GM23338 (cell line): ENCODE results near the gene SV2C. TPM values are rescaled to one million over a fixed set of nuclear protein-coding genes. Genes with fewer than 3 reads are reported as not detected.

Experiments used
- ATAC-seq: fragments of 200-7000 bp; cut with Tn5 transposase; 3 replicates; pipeline ENCODE4 v1.9.1; 2020
- DNase-seq: peaks from one replicate; pipeline ENCODE4 v3.0.0-alpha.2; 2015; ENCODE audit warnings: low spot score
- H2AFZ ChIP-seq: fragments of 200-600 bp; sonication (generic); 2 replicates; pipeline ENCODE4 v1.8.0; 2016; ENCODE audit warnings: antibody characterized with exemption, mild to moderate bottlenecking, moderate library complexity
- H3F3A ChIP-seq: fragments of 200-600 bp; sonication (generic); replicated peaks from 2 replicates; pipeline ENCODE4 v1.8.0; 2017; ENCODE audit warnings: antibody characterized with exemption, mixed run types, low read depth
- H3K27ac ChIP-seq: fragments of 200-600 bp; sonication (generic); 2 replicates; pipeline ENCODE4 v1.6.1; 2016; ENCODE audit warnings: low read depth
- H3K27me3 ChIP-seq: fragments of 200-600 bp; sonication (generic); 2 replicates; pipeline ENCODE4 v1.8.0; 2016; ENCODE audit warnings: mild to moderate bottlenecking, mixed run types, moderate library complexity; ENCODE audit not compliant: insufficient read depth
- H3K36me3 ChIP-seq: fragments of 200-600 bp; sonication (generic); 2 replicates; pipeline ENCODE4 v1.8.0; 2016; ENCODE audit warnings: mild to moderate bottlenecking; ENCODE audit not compliant: insufficient read depth
- H3K4me1 ChIP-seq: fragments of 200-600 bp; sonication (generic); 2 replicates; pipeline ENCODE4 v1.8.0; 2016; ENCODE audit warnings: mild to moderate bottlenecking, moderate library complexity; ENCODE audit not compliant: insufficient read depth
- H3K4me2 ChIP-seq: fragments of 200-600 bp; sonication (generic); 2 replicates; pipeline ENCODE4 v1.7.1; 2017; ENCODE audit warnings: mixed run types
- H3K4me3 ChIP-seq: fragments of 200-600 bp; sonication (generic); 2 replicates; pipeline ENCODE4 v1.6.1; 2016; ENCODE audit warnings: mixed run types
- H3K79me2 ChIP-seq: fragments of 200-600 bp; sonication (generic); replicated peaks from 2 replicates; pipeline ENCODE4 v1.8.0; 2017; ENCODE audit warnings: mild to moderate bottlenecking; ENCODE audit not compliant: insufficient read depth
- H3K9me2 ChIP-seq: fragments of 200-600 bp; sonication (generic); 2 replicates; pipeline ENCODE4 v1.8.0; 2017; ENCODE audit not compliant: insufficient read depth
- H4K20me1 ChIP-seq: fragments of 200-600 bp; sonication (generic); replicated peaks from 2 replicates; pipeline ENCODE4 v1.8.0; 2017; ENCODE audit warnings: mild to moderate bottlenecking; ENCODE audit not compliant: insufficient read depth
- H3K27ac Mint-ChIP-seq: 2 replicates; pipeline ENCODE4 v1.8.0; 2020; ENCODE audit warnings: inconsistent platforms, mild to moderate bottlenecking, moderate library complexity, mixed read lengths
- H3K27me3 Mint-ChIP-seq: 3 replicates; pipeline ENCODE4 v1.8.0; 2022; ENCODE audit warnings: low read depth, mild to moderate bottlenecking, moderate library complexity, mixed read lengths, inconsistent platforms; ENCODE audit not compliant: insufficient read depth, poor library complexity
- H3K36me3 Mint-ChIP-seq: 3 replicates; pipeline ENCODE4 v1.8.0; 2021; ENCODE audit warnings: low read depth, mild to moderate bottlenecking, inconsistent platforms, moderate library complexity, mixed read lengths
- H3K4me1 Mint-ChIP-seq: 3 replicates; pipeline ENCODE4 v1.8.0; 2020; ENCODE audit warnings: mild to moderate bottlenecking, inconsistent platforms, mixed read lengths
- H3K4me3 Mint-ChIP-seq: 3 replicates; pipeline ENCODE4 v1.8.0; 2021; ENCODE audit warnings: moderate library complexity, mild to moderate bottlenecking, inconsistent platforms, mixed read lengths
- H3K9me3 Mint-ChIP-seq: 3 replicates; pipeline ENCODE4 v1.8.0; 2020; ENCODE audit warnings: moderate library complexity, mild to moderate bottlenecking, inconsistent platforms, mixed read lengths
- CREB1 ChIP-seq: fragments of 250-450 bp; sonication (Bioruptor Pico); IDR thresholded peaks from 2 replicates; pipeline ENCODE4 v1.5.0; 2020; ENCODE audit warnings: low read depth, mild to moderate bottlenecking, moderate library complexity
- CTCF ChIP-seq, 2 experiments: fragments of 200-600 bp in 1 of 2; sonication (generic) in 1 of 2; conservative IDR thresholded peaks; 2 replicates each; pipeline versions ENCODE4 v1.5.1 to v1.6.1; 2016 to 2017; ENCODE audit warnings: antibody characterized with exemption in 2 of 2, low read depth in 2 of 2, mild to moderate bottlenecking in 2 of 2, moderate library complexity in 1 of 2
- EZH2phosphoT487 ChIP-seq: fragments of 200-600 bp; sonication (generic); IDR thresholded peaks from one replicate; pipeline ENCODE4 v1.8.1; 2018; ENCODE audit warnings: antibody characterized with exemption; ENCODE audit not compliant: unreplicated experiment
- JUNB ChIP-seq: IDR thresholded peaks from one replicate; pipeline ENCODE4 v1.6.1; 2016; ENCODE audit warnings: antibody characterized with exemption; ENCODE audit not compliant: unreplicated experiment
- NANOG ChIP-seq: IDR thresholded peaks from 2 replicates; pipeline ENCODE4 v1.6.1; 2016; ENCODE audit warnings: antibody characterized with exemption, borderline replicate concordance
- POLR2AphosphoS5 ChIP-seq: IDR thresholded peaks from 2 replicates; pipeline ENCODE4 v1.6.1; 2016; ENCODE audit warnings: antibody characterized with exemption, low read depth
- REST ChIP-seq: IDR thresholded peaks from one replicate; pipeline ENCODE4 v1.6.1; 2018; ENCODE audit warnings: antibody characterized with exemption; ENCODE audit not compliant: unreplicated experiment
- STAT1 ChIP-seq: IDR thresholded peaks from one replicate; pipeline ENCODE4 v1.6.1; 2016; ENCODE audit warnings: antibody characterized with exemption; ENCODE audit not compliant: unreplicated experiment
- ZNF114 ChIP-seq: fragments of 250-450 bp; sonication (Bioruptor Pico); IDR thresholded peaks from 2 replicates; pipeline ENCODE4 v1.5.0; 2020; ENCODE audit warnings: mild to moderate bottlenecking, moderate library complexity
- ZNF331 ChIP-seq: fragments of 250-450 bp; sonication (Bioruptor Pico); IDR thresholded peaks from 2 replicates; pipeline ENCODE4 v1.5.0; 2020; ENCODE audit warnings: low read depth, mild to moderate bottlenecking, moderate library complexity
- ZNF462 ChIP-seq: fragments of 250-450 bp; sonication (Bioruptor Pico); IDR thresholded peaks from 2 replicates; pipeline ENCODE4 v1.5.0; 2020; ENCODE audit warnings: mild to moderate bottlenecking, moderate library complexity
- polyA plus RNA-seq: library from polyadenylated mRNA; unstranded; fragments of >200 nt; fragmentation: Nextera tagmentation; extraction: Ambion mirVana; gene quantifications from 2 replicates; pipeline ENCODE4 v1.2.1, GENCODE V29; 2016
- total RNA-seq: library from RNA; depleted of rRNA; stranded (reverse); fragments of >200 nt; shearing (Covaris generic); gene quantifications from 2 replicates; pipeline ENCODE4 v1.2.3, GENCODE V29; 2014
- TF ChIP-seq, protein P1 (sequence below): IDR thresholded peaks from 2 replicates; pipeline ENCODE4 v1.6.1; 2016; ENCODE audit warnings: antibody characterized with exemption

Gene SV2C
- total and polyA plus RNA-seq, 2 experiments from 2014 or later: 0.05 to 0.07 TPM

- no peak for TF ChIP-seq CTCF (conservative IDR thresholded peaks at IDR 0.05; ENCODE audit: low read depth in 2 of 2)
- TF ChIP-seq, protein P1, sequence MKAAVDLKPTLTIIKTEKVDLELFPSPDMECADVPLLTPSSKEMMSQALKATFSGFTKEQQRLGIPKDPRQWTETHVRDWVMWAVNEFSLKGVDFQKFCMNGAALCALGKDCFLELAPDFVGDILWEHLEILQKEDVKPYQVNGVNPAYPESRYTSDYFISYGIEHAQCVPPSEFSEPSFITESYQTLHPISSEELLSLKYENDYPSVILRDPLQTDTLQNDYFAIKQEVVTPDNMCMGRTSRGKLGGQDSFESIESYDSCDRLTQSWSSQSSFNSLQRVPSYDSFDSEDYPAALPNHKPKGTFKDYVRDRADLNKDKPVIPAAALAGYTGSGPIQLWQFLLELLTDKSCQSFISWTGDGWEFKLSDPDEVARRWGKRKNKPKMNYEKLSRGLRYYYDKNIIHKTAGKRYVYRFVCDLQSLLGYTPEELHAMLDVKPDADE: no peak
- TF ChIP-seq ZNF114 (CRISPR knock-in tag): no peak
- TF ChIP-seq EZH2phosphoT487: no peak
- TF ChIP-seq CREB1 (CRISPR knock-in tag): no peak
- TF ChIP-seq REST: no peak
Measured at GRCh38 chr5:76099286-76099702, 16.1 kb downstream of the SV2C start (continued).

DNA sequence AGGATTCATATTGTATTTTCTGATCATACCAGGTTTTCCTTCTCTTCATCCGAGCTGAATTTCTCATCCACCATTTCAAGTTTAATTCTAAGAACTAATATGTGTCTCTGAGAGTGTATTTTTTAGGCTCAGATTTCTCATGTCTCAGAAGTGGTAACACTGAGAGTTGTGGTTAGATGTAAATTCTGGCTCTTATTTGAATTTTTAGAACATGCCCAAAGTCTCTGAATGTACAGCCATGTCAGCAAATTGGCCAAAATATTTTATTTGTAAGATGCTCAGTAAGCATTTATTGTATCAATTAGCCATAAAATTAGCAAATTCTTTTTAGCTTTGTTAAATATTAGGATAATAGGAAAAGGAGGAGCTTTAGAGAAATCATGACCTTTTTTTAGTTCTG is 16.6 kb downstream of the SV2C start:
- Histone ChIP-seq H3K36me3 (no peaks in the 10 kb centered on the region), H3K4me2 (no peak overlapping the region)
- TF ChIP-seq NANOG (no peak), STAT1 (no peak), CREB1 (CRISPR knock-in tag) (no peak), ZNF331 (CRISPR knock-in tag) (no peak), POLR2AphosphoS5 (no peak), ZNF462 (CRISPR knock-in tag) (no peak), JUNB (no peak)
- TF ChIP-seq, protein P1: no peak

More for the DNA sequence above, 16.6 kb downstream of the SV2C start:
- Mint-ChIP-seq H3K4me1 (no peaks in the 10 kb centered on the region), H3K9me3 (no peaks in the 10 kb centered on the region), H3K27ac (no peak overlapping the region), H3K27me3 (no peaks in the 10 kb centered on the region), H3K36me3 (no peaks in the 10 kb centered on the region), H3K4me3 (no peak overlapping the region)
- Histone ChIP-seq H3K9me2 (no peaks in the 10 kb centered on the region), H3K4me1 (no peaks in the 10 kb centered on the region), H2AFZ (no peak overlapping the region), H3K79me2 (no peaks in the 10 kb centered on the region), H3K4me3 (no peak overlapping the region), H3F3A (no peaks in the 10 kb centered on the region), H4K20me1 (no peaks in the 10 kb centered on the region; the same call in 1 of the 2 replicates), H3K27me3 (no peaks in the 10 kb centered on the region), H3K27ac (no peak overlapping the region)
- DNase-seq (no peak), ATAC-seq (no peak)
